ENCODE data around the gene SKOR1.

The SKOR1 gene

DNA sequence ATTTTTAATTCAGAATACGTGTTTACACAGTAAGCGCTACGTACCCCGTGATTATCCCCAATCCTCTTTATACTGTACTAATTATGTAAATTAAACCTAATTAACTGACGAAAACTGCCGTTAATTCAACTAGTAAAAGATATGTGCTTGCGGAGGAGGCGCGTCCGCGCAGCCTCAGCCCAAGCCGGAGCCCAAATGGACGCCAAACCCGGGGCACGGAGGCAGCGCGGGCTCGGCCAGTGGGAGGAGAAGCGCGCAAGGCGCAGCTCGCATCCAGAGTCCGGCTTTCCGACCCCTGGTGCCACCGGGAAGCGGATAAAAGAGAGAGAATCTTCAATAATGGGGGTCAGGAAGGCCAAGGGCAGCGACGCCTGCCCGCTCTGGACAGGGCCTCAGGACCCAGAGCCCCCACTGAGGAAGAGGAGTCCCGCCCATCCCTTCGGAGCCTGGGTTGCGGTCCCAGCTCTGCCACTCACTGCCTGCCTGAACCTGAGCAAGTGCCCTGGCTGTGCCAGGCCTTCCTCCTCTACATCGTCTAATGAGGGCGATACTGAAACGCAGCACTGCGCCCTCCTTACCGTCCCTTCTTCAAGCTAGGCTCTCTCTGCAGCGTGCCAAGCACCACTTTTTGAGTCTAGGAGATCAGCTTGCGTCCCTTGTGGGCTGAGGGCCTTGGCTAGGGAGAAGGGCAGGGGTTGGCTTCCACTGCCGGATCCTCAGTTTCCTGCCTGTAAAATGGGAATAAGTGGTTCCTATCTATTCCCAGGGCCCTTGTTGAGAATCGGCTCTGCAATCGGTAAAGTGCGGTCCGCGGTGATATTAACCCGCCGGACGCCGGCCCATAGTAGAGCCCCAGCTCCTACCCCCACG lies 5.0 kb upstream of the SKOR1 start:
- DNase-seq (ENCODE audit: low read depth in 2 of 2) = no peak

DNA sequence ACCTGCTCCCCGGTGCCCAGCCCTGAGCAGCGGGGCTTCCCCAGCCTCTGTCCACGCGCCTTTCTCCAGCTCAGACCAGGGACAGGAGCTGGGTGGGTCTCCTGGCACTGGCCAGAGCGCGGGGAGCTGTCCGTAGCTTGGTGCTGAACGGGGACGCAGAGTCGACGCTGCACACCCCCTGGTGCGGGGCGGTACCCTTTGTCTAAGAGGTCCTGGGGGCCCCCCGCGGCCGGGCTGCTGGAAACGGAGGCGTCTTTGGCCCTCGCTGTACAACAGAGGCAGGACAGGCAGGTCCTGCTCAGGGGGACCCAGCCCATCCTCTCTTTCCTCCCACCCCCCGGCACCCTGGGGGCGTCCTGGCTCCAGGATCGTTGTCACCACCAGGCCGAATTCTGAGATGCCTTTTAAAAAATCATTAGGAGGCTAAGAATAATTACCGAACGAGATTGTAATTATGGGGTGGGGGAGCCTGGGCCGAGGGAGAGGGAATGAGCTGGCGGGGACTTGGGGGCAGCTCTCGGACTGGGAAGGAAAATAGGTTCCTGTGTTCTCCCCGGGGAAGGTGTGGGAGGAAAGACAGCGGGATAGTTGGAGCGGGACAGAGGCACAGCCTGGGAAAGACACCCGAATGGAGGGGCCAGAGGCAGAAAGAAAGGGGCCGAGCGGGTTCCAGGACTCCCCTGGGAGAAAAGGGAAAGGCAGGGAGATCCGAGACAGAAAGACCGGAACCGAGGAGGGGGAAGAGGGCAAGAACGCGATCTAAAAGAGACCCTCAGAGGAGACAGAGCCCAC lies 4.1 kb upstream of the SKOR1 start:
- DNase-seq (ENCODE audit: low read depth in 2 of 2) = no peak

DNA sequence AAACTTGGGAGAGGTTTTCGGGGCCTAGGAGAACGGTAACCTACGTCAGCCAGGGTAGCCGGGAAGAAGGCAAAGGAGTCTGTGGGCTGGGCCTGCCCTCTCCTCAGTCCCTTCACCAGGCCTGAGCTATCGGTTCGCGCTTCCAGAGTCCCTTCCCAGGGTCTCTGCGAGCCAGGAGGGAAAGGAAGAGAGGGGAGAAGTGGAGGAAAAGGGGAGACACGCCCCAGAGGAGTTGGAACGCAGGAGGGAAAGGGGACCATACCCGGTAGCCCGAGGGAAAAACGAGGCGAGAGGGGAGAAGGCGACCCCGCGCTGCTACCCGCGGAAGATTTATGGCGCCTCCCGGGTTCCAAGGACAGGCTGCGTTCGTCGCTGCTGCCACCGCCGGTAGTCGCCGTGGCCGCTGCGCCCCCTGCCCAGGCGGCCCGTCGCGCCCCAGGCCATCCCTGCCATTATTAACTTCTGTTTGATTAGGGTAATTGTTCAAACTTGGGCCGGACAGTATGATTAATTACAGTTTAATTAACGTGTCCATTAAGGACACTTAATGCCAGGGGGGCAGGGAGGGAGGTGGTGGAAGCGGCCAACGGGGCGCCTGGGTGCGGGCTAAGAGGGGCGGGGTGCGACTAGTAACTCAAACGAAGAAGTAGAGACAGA lies 3.4 kb upstream of the SKOR1 start:
- DNase-seq (ENCODE audit: low read depth in 2 of 2) = no peak

DNA sequence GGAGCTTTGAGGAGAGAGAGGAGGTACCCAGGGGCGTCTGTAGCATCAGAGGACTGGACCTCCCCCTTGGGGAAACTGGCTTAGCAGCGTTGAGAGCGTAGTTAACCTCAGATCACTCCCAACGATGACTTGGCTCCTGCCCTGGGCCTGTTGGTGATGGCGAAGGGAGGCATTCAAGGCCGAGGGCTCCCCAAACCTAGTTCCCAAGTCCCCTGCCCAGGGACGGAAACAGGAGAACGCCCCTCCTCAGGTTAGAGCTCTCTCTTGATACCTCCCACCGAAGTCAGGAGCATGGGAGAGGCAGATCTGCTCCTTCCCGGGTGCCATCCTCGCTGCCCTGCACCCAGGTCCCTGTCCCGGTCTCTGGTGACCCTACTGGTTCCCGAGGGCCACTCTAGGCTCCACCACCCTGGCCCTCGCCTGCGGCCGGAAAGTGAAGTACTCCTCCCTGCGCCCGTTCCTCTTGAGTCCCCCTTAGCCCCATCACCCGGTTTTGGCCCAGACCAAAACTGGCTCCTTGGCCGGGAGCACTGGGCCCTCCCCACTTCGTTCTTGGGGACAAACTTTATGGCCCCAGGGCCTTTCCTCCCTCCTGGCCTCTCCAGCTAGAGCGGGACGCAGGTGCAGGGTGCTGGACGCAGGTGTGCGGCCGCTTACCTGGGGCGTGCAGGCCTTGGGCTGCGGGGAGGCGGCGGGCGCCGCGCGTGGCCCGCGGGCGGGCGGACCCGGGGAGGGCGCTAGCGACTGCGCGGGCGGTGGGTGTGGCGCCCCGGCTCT lies 2.6 kb upstream of the SKOR1 start:
- no peak for DNase-seq (ENCODE audit: low read depth in 2 of 2)

DNA sequence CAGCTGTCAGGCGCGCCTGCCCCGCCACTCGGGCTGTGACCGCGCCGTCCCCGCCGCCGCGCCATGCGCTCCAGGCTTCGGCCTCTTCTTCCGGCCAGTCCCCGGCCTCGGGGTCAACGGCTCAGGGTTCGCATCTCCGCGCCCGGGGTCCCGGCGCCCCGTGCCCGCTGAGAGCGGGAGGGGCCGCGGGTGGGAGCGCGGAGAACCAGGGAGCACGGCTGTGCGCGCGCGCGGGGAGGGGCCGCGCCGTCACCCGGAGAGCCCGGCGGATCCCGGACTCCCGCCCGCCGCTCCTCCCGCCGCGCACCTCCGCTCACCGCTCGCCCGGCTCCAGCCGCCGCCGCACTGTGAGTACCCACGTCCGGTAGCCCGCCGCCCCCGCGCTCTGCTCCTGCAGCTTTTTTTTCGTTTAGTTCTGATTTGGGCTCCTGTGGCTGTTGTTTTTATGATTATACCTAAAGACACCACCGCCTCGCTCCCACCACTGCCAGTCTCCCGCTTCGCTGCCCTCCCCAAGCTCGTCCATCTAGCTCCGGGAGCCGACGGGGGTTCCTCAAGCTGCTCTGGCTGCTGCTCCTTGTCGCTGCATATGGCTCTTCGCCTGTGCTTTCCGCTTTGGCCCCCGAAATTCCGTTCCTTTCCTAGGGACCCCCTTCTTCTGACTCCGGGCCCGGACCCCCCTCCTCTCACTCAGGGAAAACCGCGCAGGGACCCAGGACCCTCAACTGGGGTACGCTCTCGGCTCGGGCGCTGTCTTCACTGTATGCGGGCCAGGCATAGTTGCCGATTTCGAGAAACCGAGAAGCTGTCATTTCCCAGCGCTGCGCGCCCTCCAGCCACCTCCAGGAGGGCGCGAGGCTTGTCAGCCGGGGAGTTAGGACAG lies 1.8 kb upstream of the SKOR1 start:
- no peak for DNase-seq (ENCODE audit: low read depth in 2 of 2)

DNA sequence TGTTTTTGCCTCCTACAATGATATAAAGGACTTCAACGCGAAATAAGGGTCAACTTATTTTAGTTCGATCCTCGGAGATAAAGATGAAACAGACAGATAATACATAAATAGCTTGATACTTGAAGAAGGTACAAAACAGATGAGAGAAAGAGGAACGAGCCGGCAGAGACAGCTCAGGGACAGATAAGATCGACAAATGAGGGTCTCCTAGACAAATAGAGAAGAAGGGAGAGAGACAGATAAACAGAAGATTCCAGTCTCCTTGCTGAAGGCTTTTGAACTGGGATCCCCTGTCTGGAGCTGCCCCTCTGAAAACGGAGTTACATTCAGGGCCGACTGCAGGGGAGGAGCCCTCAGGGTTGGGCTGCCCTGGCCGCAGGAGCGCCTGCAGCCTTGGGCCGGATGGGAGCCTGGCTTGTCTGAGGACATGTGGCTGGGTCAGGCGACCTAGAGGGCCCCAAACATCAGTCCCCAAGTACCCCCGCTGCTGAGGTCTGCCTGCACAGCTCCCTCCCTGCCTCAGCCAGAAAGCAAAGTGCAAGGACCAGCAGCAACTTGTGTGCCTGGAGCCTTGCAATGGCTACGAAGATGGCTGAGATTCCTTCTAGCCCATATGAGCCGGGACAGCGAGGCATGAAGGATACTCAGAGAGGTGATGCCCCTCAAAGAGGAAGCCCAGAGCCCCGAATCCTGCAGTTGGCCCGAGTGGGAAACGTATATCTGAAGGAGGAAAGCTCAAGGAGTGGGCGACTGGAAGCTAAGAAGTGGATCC lies 926 bp upstream of the SKOR1 start:
- DNase-seq (ENCODE audit: low read depth in 2 of 2) = no peak

DNA sequence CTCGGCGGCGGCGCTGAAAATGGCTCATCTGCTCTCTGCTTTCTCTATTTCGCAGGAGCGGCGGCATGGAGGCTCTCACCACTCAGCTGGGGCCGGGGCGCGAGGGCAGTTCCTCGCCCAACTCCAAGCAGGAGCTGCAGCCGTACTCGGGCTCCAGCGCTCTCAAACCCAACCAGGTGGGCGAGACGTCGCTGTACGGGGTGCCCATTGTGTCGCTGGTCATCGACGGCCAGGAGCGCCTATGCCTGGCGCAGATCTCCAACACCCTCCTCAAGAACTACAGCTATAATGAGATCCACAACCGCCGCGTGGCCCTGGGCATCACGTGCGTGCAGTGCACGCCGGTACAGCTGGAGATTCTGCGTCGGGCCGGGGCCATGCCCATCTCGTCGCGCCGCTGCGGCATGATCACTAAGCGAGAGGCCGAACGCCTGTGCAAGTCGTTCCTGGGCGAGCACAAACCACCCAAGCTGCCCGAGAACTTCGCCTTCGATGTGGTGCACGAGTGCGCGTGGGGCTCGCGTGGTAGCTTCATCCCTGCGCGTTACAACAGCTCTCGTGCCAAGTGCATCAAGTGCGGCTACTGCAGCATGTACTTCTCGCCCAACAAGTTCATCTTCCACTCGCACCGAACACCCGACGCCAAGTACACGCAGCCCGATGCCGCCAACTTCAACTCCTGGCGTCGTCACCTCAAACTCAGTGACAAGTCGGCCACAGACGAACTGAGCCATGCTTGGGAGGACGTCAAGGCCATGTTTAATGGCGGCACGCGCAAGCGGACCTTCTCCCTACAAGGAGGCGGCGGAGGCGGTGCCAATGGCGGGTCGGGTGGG lies 790 bp downstream of the SKOR1 start:
- no peak for DNase-seq (ENCODE audit: low read depth in 2 of 2)

DNA sequence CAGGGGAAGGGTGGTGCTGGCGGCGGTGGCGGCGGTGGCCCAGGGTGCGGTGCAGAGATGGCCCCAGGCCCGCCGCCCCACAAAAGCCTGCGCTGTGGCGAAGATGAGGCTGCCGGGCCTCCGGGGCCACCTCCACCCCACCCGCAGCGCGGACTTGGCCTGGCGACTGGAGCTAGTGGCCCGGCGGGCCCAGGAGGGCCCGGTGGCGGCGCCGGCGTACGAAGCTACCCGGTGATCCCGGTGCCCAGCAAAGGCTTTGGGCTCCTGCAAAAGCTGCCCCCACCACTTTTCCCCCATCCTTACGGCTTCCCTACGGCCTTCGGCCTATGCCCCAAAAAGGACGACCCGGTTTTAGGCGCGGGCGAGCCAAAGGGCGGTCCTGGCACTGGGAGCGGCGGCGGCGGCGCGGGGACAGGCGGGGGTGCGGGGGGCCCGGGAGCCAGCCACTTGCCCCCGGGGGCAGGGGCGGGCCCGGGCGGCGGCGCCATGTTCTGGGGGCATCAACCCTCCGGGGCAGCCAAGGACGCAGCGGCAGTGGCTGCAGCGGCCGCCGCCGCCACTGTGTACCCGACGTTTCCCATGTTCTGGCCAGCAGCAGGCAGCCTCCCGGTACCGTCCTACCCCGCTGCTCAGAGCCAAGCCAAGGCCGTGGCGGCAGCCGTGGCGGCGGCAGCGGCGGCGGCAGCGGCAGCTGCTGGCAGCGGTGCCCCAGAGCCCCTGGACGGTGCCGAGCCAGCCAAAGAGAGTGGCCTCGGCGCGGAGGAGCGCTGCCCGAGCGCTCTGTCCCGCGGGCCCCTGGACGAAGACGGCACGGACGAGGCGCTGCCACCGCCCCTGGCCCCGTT lies 1.6 kb downstream of the SKOR1 start:
- DNase-seq (ENCODE audit: low read depth in 2 of 2) = no peak

DNA sequence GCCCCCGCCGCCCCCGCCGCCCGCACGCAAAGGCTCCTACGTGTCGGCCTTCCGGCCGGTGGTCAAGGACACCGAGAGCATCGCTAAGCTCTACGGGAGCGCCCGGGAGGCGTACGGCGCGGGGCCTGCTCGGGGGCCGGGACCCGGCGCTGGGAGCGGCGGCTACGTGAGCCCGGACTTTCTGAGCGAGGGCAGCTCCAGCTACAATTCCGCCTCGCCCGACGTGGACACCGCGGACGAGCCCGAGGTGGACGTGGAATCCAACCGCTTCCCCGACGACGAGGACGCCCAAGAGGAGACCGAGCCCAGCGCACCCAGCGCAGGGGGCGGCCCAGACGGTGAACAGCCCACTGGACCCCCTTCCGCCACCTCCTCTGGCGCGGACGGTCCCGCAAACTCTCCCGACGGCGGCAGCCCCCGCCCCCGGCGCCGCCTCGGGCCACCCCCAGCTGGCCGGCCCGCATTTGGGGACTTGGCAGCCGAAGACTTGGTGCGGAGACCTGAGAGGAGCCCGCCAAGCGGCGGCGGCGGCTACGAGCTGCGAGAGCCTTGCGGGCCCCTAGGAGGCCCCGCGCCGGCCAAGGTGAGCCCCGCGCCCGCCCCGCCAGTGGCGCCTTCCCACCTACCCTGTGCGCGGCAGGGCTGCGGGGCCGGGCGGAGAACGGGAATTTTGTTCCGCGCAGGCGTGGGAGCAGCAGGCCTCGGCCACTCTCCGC lies 2.4 kb downstream of the SKOR1 start:
- no peak for DNase-seq (ENCODE audit: low read depth in 2 of 2)

DNA sequence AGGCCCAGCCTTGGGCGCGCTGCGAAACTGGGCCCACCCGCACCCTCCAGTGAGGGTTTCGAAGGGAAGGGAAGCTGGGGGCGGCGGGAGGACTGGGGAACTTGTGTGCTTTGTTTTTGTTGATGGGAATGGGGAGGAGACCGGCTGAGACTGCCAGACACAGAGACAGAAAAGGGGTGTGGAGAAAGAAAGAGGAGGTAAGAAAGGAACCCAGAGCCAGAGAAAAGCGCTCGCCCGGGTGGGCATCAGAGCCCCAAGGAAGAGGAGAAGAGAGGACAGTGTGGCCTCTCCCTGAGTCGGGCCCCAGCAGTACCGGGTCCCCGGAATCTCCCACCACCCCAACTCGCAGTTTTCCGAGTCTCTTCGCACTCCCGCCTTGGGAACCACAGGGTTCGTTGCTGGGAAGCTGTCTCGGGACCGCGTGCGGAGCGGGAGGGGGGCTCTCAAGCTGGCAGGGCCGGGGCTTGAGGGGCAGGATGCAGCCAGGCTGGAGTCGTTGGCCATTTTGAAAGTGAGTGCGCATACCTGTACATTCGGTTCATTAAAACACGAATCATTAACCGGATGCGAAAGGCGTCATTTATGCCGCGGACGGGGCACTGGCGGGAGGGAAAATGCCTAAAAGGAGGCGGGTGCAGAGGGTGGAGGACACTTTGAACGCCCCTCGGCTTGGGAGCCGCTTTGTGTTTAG lies 3.1 kb downstream of the SKOR1 start:
- no peak for DNase-seq (ENCODE audit: low read depth in 2 of 2)

DNA sequence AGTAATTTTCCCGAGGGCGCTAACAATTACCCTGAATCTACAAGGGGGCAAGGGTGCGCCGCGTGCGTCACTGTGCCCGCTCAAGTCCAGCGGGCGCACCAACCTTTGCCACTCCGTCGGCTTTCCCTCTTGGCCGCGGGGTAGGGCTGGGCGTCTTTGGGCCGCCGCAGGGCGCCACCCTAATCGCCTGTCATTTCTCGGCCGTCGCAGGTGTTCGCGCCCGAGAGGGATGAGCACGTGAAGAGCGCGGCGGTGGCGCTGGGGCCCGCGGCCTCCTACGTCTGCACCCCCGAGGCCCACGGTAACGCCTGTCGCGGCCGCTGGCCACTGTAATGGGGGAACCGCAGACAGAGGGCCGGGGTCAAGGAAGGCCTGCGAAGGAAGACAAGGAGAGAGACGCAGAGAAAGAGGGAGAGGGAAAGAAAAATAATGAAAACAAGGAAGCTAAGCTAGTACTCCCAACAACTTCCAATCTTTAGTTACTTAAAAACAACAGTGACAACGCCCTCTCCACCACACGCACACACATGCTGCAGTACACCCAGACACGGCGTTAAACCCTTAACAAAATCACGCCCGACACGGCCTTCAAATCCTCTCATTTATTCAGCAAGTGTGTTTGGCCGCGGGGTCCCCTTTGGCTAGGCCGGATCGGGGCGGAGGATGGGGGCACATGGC lies 3.8 kb downstream of the SKOR1 start:
- DNase-seq (ENCODE audit: low read depth in 2 of 2) = no peak

DNA sequence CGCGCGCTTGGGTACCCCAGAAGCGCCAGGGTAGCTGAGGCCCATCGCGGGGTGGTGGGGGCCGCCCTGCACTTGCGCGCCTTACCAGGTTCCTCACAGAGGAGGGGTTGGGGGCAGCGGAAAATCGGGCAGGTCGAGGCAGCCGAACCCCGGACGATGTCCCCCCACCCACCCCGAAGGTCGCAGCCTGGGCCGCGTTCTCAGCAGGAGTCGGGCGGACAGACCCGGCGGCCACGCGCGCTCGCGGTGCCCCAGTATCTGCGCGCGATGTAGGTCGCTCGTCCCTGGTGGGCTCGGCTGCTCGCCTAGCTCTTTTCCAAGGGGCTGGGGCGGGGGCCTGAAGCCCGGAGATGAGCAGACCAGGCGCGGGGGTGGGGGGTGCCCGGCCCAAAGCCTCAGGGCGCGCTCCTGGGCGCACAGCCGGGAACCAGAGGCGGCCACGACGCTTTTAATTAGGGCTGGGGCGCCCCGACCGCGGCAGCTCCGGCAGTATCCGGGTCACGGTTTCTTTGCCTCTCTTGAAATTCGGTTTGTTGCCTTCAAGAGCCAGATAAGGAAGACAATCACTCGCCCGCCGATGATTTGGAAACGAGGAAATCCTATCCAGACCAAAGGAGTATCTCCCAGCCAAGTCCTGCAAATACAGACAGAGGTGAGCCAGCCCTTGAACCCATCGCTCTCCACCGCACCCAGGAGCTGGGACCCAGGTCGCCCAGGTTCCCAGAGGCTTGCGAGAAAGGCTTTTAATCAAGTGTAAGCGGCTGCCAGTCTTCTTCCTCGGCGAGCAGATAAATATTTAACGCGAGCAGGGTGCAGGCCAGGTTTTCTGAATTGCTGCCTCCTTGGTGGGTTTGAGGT lies 4.6 kb downstream of the SKOR1 start:
- no peak for DNase-seq (ENCODE audit: low read depth in 2 of 2)

DNA sequence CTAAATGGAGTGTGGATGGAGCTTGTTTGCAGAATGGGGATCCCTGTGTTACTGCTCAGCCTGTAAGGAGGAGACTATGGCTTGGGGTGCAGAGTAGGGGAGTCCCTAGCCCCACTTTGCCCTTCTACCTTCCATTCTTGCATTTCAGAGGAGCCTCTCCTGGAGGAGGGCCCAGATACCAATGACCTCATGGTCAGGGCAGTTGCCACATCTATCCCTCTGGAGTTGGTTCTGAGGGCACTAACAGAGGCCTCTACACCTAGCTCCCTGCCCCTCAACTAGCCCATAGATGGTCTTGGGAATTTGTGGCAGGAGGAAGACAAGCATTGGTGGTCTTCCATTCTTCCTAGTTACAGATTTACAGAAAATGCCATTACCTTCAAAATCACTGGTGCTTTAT lies 6.1 kb downstream of the SKOR1 start:
- DNase-seq (ENCODE audit: low read depth in 2 of 2) = no peak

DNA sequence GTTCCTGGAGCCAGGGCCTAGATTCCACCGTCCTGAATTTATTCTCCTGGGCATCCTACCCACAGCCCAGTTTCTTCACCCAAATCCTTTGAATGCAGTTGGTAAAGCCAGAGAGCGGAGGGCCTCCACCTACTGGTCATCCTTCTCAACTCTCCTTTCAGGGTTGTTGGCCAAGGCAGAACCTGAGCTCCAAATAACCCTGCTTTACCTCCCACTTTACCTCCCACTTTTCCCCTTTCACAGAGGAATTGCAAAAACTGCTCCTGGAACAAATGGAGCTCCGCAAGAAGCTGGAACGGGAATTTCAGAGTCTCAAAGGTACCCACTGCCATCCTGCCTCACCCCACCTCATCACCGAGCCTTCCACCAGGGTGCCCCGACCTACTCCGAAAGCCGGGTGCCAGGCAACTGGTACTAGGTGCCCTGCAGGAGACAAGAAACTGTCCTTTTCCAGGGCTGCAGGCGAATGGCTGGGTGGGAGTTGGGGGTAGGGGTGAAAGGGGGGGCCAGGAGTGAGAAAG lies 6.8 kb downstream of the SKOR1 start:
- DNase-seq (ENCODE audit: low read depth in 2 of 2) = no peak
